Cardiac muscle cell (in vitro differentiated cells and primary cell): Measurements from ENCODE around the gene GNG11. TPM values are rescaled to one million over a fixed set of nuclear protein-coding genes. Genes with fewer than 3 reads are reported as not detected.

Source experiments
- DNase-seq, 2 donors: peaks; one replicate each; pipeline versions ENCODE4 v3.0.0 to v3.0.0-alpha.2; 2010 to 2017; ENCODE audit warnings: low read depth in 1 of 2, low spot score in 1 of 2
- H3K27ac ChIP-seq: fragments of 200-600 bp; sonication (generic); 2 replicates; pipeline ENCODE4 v1.5.1; 2016
- H3K27me3 ChIP-seq: fragments of 200-600 bp; sonication (generic); 2 replicates; pipeline ENCODE4 v1.6.0; 2016; ENCODE audit warnings: control low read depth
- H3K36me3 ChIP-seq: fragments of 200-600 bp; sonication (generic); 2 replicates; pipeline ENCODE4 v1.5.1; 2016; ENCODE audit warnings: control low read depth
- H3K4me1 ChIP-seq: fragments of 200-600 bp; sonication (generic); 2 replicates; pipeline ENCODE4 v1.8.1; 2017; ENCODE audit warnings: low read depth, mild to moderate bottlenecking, mixed run types
- H3K4me3 ChIP-seq: fragments of 200-600 bp; sonication (generic); 2 replicates; pipeline ENCODE4 v1.5.1; 2016; ENCODE audit warnings: mild to moderate bottlenecking
- H3K9me3 ChIP-seq: fragments of 200-600 bp; sonication (generic); 2 replicates; pipeline ENCODE4 v1.5.1; 2017; ENCODE audit warnings: low read depth, mild to moderate bottlenecking, control low read depth
- CTCF ChIP-seq: IDR thresholded peaks from 2 replicates; pipeline ENCODE4 v1.5.1; 2012; ENCODE audit warnings: low read depth, mild to moderate bottlenecking, low read length
- polyA plus RNA-seq: library from polyadenylated mRNA; unstranded; fragments of >200 nt; fragmentation: Nextera tagmentation; extraction: Ambion mirVana; gene quantifications from 2 replicates; pipeline ENCODE4 v1.2.1, GENCODE V29; 2016
- total RNA-seq: library from RNA; depleted of rRNA; stranded (reverse); fragments of >200 nt; gene quantifications from 2 replicates; pipeline ENCODE4 v1.2.3, GENCODE V29; 2016

Gene GNG11
- total and polyA plus RNA-seq, 2 experiments from 2014 or later, result 8.4 to 20.8 TPM

GRCh38 chr7:93955304-93955703 is 33.8 kb downstream of the GNG11 start:
- no peak overlapping the region for H3K4me3 ChIP-seq
- H3K27ac ChIP-seq, result no peak overlapping the region
- no peak for TF ChIP-seq CTCF
- no peaks in the 10 kb centered on the region for H3K4me1 ChIP-seq
- DNase-seq, result no peak
- no peaks in the 10 kb centered on the region for H3K36me3 ChIP-seq
- H3K27me3 ChIP-seq, result no peaks in the 10 kb centered on the region
- H3K9me3 ChIP-seq, result no peaks in the 10 kb centered on the region

- Histone ChIP-seq H3K4me1 (no peaks in the 10 kb centered on the region), H3K36me3 (no peaks in the 10 kb centered on the region)
- no peak for TF ChIP-seq CTCF
Measured at GRCh38 chr7:93957767-93958166, 36.2 kb downstream of the GNG11 start.

GRCh38 chr7:93958216-93958615 is 36.7 kb downstream of the GNG11 start:
- no peak for TF ChIP-seq CTCF
- no peaks in the 10 kb centered on the region for H3K36me3 ChIP-seq
- H3K9me3 ChIP-seq, result no peaks in the 10 kb centered on the region
- no peaks in the 10 kb centered on the region for H3K27me3 ChIP-seq
- no peak overlapping the region for H3K4me3 ChIP-seq
- no peak overlapping the region for H3K27ac ChIP-seq
- H3K4me1 ChIP-seq, result no peaks in the 10 kb centered on the region
- DNase-seq, result no peak

More at GRCh38 chr7:93957767-93958166, 36.2 kb downstream of the GNG11 start:
- Histone ChIP-seq H3K27ac (no peak overlapping the region), H3K4me3 (no peak overlapping the region), H3K9me3 (no peaks in the 10 kb centered on the region), H3K27me3 (no peaks in the 10 kb centered on the region)
- DNase-seq, result no peak

DNA sequence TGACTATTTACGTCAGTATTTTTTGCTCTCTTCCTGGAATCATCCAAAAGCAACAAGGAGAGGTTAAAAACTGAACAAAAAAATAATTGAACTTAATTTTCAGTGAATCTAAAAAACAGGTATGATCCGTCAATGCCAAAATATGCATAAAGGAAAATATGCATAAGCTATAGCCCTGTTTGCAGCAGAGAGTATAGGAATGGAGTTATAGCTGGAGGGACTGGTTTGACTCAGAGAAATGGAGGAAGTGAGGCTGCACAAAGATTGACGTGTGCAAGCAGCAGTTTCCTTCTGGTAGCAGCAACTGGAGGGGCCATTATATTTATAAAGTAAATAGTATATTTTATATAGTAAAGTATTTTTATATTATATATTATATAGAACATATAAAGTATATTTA is 37.1 kb downstream of the GNG11 start:
- DNase-seq, result no peak
- H3K27ac ChIP-seq, result no peak overlapping the region
- no peaks in the 10 kb centered on the region for H3K9me3 ChIP-seq
- no peaks in the 10 kb centered on the region for H3K4me1 ChIP-seq
- no peaks in the 10 kb centered on the region for H3K27me3 ChIP-seq
- TF ChIP-seq CTCF, result no peak
- no peak overlapping the region for H3K4me3 ChIP-seq
- H3K36me3 ChIP-seq, result no peaks in the 10 kb centered on the region

- no peaks in the 10 kb centered on the region for H3K9me3 ChIP-seq
- TF ChIP-seq CTCF, result no peak
- H3K27me3 ChIP-seq, result no peaks in the 10 kb centered on the region
- no peaks in the 10 kb centered on the region for H3K36me3 ChIP-seq
- H3K27ac ChIP-seq, result no peak overlapping the region
- no peaks in the 10 kb centered on the region for H3K4me1 ChIP-seq
- H3K4me3 ChIP-seq, result no peak overlapping the region
- DNase-seq, result no peak
Measured at GRCh38 chr7:93960986-93961385, 39.5 kb downstream of the GNG11 start.

DNA sequence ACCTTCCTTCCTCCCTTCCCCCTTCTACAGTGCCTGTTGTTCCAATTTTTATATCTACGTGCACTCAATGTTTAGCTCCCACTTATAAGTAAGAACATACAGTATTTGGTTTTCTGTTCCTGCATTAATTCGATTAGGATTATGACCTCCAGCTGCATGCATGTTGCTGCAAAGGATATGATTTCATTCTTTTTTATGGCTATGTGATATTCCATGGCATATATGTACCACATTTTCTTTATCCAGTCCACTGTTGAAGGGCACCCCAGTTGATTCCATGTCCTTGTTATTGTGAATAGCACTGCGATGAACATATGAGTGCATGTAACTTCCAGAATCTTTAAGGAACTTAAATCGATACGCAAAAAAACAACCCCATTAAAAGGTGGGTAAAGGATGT is 42.7 kb downstream of the GNG11 start:
- TF ChIP-seq CTCF, result no peak
- Histone ChIP-seq H3K4me1 (no peaks in the 10 kb centered on the region), H3K9me3 (no peaks in the 10 kb centered on the region), H3K36me3 (no peaks in the 10 kb centered on the region), H3K27ac (no peak overlapping the region), H3K4me3 (no peak overlapping the region), H3K27me3 (no peaks in the 10 kb centered on the region)
- DNase-seq, result no peak
